Muscle layer of colon (tissue), 2 donors: ENCODE results near the gene DMRTC1.
"Not testable (repeated sequence)": the region's sequence is repeated elsewhere in the genome, so short reads cannot be mapped to it uniquely, and the experiment has no call there.

ENCODE experiments used
- H3K27ac ChIP-seq: one replicate; pipeline ENCODE4 v1.7.0; 2013; ENCODE audit warnings: low read depth, mild to moderate bottlenecking, low read length, moderate library complexity
- H3K27me3 ChIP-seq, 2 donors: one replicate each; pipeline ENCODE4 v1.7.0; 2013; ENCODE audit warnings: low read length in 2 of 2, mild to moderate bottlenecking in 2 of 2; ENCODE audit not compliant: insufficient read depth in 2 of 2, control insufficient read depth in 1 of 2
- H3K36me3 ChIP-seq: one replicate; pipeline ENCODE4 v1.7.0; 2013; ENCODE audit warnings: mild to moderate bottlenecking, low read length; ENCODE audit not compliant: insufficient read depth
- H3K4me1 ChIP-seq: one replicate; pipeline ENCODE4 v1.7.0; 2013; ENCODE audit warnings: mild to moderate bottlenecking, low read length; ENCODE audit not compliant: insufficient read depth
- H3K4me3 ChIP-seq, 2 donors: one replicate each; pipeline ENCODE4 v1.7.0; 2013; ENCODE audit warnings: low read length in 2 of 2, low read depth in 1 of 2, mild to moderate bottlenecking in 1 of 2, moderate library complexity in 1 of 2
- H3K9ac ChIP-seq: one replicate; pipeline ENCODE4 v1.7.0; 2013; ENCODE audit warnings: low read length
- H3K9me3 ChIP-seq: one replicate; pipeline ENCODE4 v1.7.0; 2013; ENCODE audit warnings: mild to moderate bottlenecking, low read length
- donor health status: abdominal sarcoma.
- donor health status: Adenocarcinoma of cecum.

DMRTC1 gene

GRCh38 chrX:72943819-72944169 is at the start of gene DMRTC1:
Gene DMRTC1, minus strand, starts transcription at chrX:72943837. Its CDS starts 68,143 bp downstream, at chrX:72875694.
- H3K27me3 ChIP-seq, H3K9me3 ChIP-seq, H3K4me1 ChIP-seq, H3K27ac ChIP-seq, H3K4me3 ChIP-seq, H3K9ac ChIP-seq, H3K36me3 ChIP-seq: not testable (repeated sequence)

- not testable (repeated sequence) for H3K9ac ChIP-seq, H3K36me3 ChIP-seq, H3K9me3 ChIP-seq, H3K4me1 ChIP-seq, H3K4me3 ChIP-seq, H3K27ac ChIP-seq, H3K27me3 ChIP-seq
Observed at GRCh38 chrX:72980894-72981469, 37.3 kb upstream of the DMRTC1 start.

GRCh38 chrX:72974885-72975284 is 31.2 kb upstream of the DMRTC1 start:
- not testable (repeated sequence) for H3K36me3 ChIP-seq, H3K4me1 ChIP-seq, H3K4me3 ChIP-seq, H3K9me3 ChIP-seq, H3K9ac ChIP-seq, H3K27me3 ChIP-seq, H3K27ac ChIP-seq

- H3K9me3 ChIP-seq, H3K4me3 ChIP-seq, H3K27me3 ChIP-seq, H3K4me1 ChIP-seq, H3K36me3 ChIP-seq, H3K9ac ChIP-seq, H3K27ac ChIP-seq: not testable (repeated sequence)
Observed at GRCh38 chrX:72971859-72972258, 28.2 kb upstream of the DMRTC1 start.

- not testable (repeated sequence) for H3K4me3 ChIP-seq
Observed at GRCh38 chrX:72959971-72960370, 16.3 kb upstream of the DMRTC1 start.

GRCh38 chrX:72943035-72943818 is 410 bp downstream of the DMRTC1 start:
- not testable (repeated sequence) for H3K9ac ChIP-seq, H3K36me3 ChIP-seq, H3K4me1 ChIP-seq, H3K27ac ChIP-seq, H3K27me3 ChIP-seq, H3K4me3 ChIP-seq, H3K9me3 ChIP-seq

More at GRCh38 chrX:72959971-72960370, 16.3 kb upstream of the DMRTC1 start:
- H3K4me1 ChIP-seq, H3K27ac ChIP-seq, H3K9ac ChIP-seq, H3K27me3 ChIP-seq, H3K9me3 ChIP-seq, H3K36me3 ChIP-seq: not testable (repeated sequence)

- not testable (repeated sequence) for H3K4me1 ChIP-seq, H3K27me3 ChIP-seq, H3K36me3 ChIP-seq, H3K27ac ChIP-seq, H3K9me3 ChIP-seq, H3K4me3 ChIP-seq, H3K9ac ChIP-seq
Observed at GRCh38 chrX:72942272-72942671, 1.4 kb downstream of the DMRTC1 start.

GRCh38 chrX:72937906-72938305 is 5.7 kb downstream of the DMRTC1 start, which contains the start of gene FAM236A:
Gene FAM236A, plus strand, starts transcription at chrX:72938206. Its CDS starts 57 bp downstream, at chrX:72938263.
- not testable (repeated sequence) for H3K27me3 ChIP-seq, H3K36me3 ChIP-seq, H3K4me3 ChIP-seq, H3K27ac ChIP-seq, H3K4me1 ChIP-seq, H3K9ac ChIP-seq, H3K9me3 ChIP-seq

- H3K4me3 ChIP-seq, H3K9ac ChIP-seq, H3K9me3 ChIP-seq, H3K36me3 ChIP-seq, H3K27ac ChIP-seq, H3K27me3 ChIP-seq, H3K4me1 ChIP-seq: not testable (repeated sequence)
Observed at GRCh38 chrX:72936882-72937455, 6.7 kb downstream of the DMRTC1 start.

GRCh38 chrX:72936455-72936854 is 7.2 kb downstream of the DMRTC1 start:
- not testable (repeated sequence) for H3K27ac ChIP-seq, H3K9ac ChIP-seq

GRCh38 chrX:72932283-72932682 is 11.4 kb downstream of the DMRTC1 start:
- H3K27ac ChIP-seq, H3K4me1 ChIP-seq, H3K9ac ChIP-seq, H3K4me3 ChIP-seq, H3K36me3 ChIP-seq, H3K27me3 ChIP-seq, H3K9me3 ChIP-seq: not testable (repeated sequence)

More at GRCh38 chrX:72936455-72936854, 7.2 kb downstream of the DMRTC1 start:
- not testable (repeated sequence) for H3K9me3 ChIP-seq, H3K27me3 ChIP-seq, H3K4me1 ChIP-seq, H3K36me3 ChIP-seq, H3K4me3 ChIP-seq

GRCh38 chrX:72916096-72916495 is 27.5 kb downstream of the DMRTC1 start:
- H3K4me3 ChIP-seq, H3K27me3 ChIP-seq, H3K9me3 ChIP-seq, H3K27ac ChIP-seq, H3K36me3 ChIP-seq, H3K9ac ChIP-seq, H3K4me1 ChIP-seq: not testable (repeated sequence)
